Measurements from ENCODE around the gene CFAP65.

- no peak for TF ChIP-seq POLR2A (IDR thresholded peaks at IDR 0.05)
- no peak for TF ChIP-seq POLR2AphosphoS5 (IDR thresholded peaks at IDR 0.05)
- no peak for TF ChIP-seq CTCF (IDR thresholded peaks at IDR 0.05)
Observed at GRCh38 chr2:218958276-218958675, 83.0 kb downstream of the CFAP65 start.

Measured in gastroesophageal sphincter (tissue), 3 donors.